DND-41 (cell line): Measurements from ENCODE around the gene RHOT2.

Experiments used
- ATAC-seq: fragments of 200-7000 bp; cut with Tn5 transposase; 3 replicates; pipeline ENCODE4 v1.9.1; 2021; ENCODE audit warnings: low read depth; ENCODE audit not compliant: insufficient read depth
- DNase-seq: peaks from one replicate; pipeline ENCODE4 v3.0.0-alpha.2; 2020
- H2AFZ ChIP-seq: 2 replicates; pipeline ENCODE4 v1.6.0; 2012; ENCODE audit warnings: low read depth, low read length
- H3K27ac ChIP-seq: 2 replicates; pipeline ENCODE4 v1.5.1; 2012; ENCODE audit warnings: low read length, inconsistent platforms
- H3K27me3 ChIP-seq: fragments of 200-600 bp; sonication (generic); 2 replicates; pipeline ENCODE4 v1.6.0; 2012; ENCODE audit warnings: low read length, mild to moderate bottlenecking, inconsistent platforms; ENCODE audit not compliant: insufficient read depth, poor library complexity
- H3K36me3 ChIP-seq: 2 replicates; pipeline ENCODE4 v1.5.1; 2012; ENCODE audit warnings: low read length, inconsistent platforms; ENCODE audit not compliant: insufficient read depth
- H3K4me1 ChIP-seq: 2 replicates; pipeline ENCODE4 v1.5.1; 2012; ENCODE audit warnings: mild to moderate bottlenecking, low read length; ENCODE audit not compliant: insufficient read depth
- H3K4me2 ChIP-seq: 2 replicates; pipeline ENCODE4 v1.6.0; 2012; ENCODE audit warnings: mild to moderate bottlenecking, moderate library complexity, low read length, inconsistent platforms; ENCODE audit not compliant: insufficient read depth
- H3K4me3 ChIP-seq, 2 experiments: fragments of 200-600 bp in 1 of 2; shearing (Covaris generic) in 1 of 2; 2 replicates each; pipeline ENCODE4 v1.5.1; 2012 to 2016; ENCODE audit warnings: inconsistent platforms in 2 of 2, low read length in 2 of 2, mild to moderate bottlenecking in 2 of 2, low read depth in 1 of 2, moderate library complexity in 1 of 2
- H3K79me2 ChIP-seq: 2 replicates; pipeline ENCODE4 v1.6.0; 2012; ENCODE audit warnings: low read length, inconsistent platforms; ENCODE audit not compliant: insufficient read depth
- H3K9ac ChIP-seq: 2 replicates; pipeline ENCODE4 v1.6.0; 2012; ENCODE audit warnings: low read depth, mild to moderate bottlenecking, inconsistent platforms, low read length, moderate library complexity
- H3K9me3 ChIP-seq: 2 replicates; pipeline ENCODE4 v1.5.1; 2012; ENCODE audit warnings: low read length, moderate library complexity, mild to moderate bottlenecking, inconsistent platforms; ENCODE audit not compliant: insufficient read depth, severe bottlenecking
- H4K20me1 ChIP-seq: 2 replicates; pipeline ENCODE4 v1.6.0; 2012; ENCODE audit warnings: low read length; ENCODE audit not compliant: insufficient read depth
- EZH2 ChIP-seq: IDR thresholded peaks from 3 replicates; pipeline ENCODE4 v1.6.1; 2012; ENCODE audit warnings: borderline replicate concordance, low read depth, mild to moderate bottlenecking, moderate library complexity, low read length, inconsistent platforms; ENCODE audit not compliant: severe bottlenecking
- TF ChIP-seq, protein P1 (sequence below): IDR thresholded peaks from 2 replicates; pipeline ENCODE4 v1.5.1; 2012; ENCODE audit warnings: borderline replicate concordance, low read length, moderate library complexity, mild to moderate bottlenecking; ENCODE audit not compliant: poor library complexity, severe bottlenecking; ENCODE audit errors: extremely low read depth

RHOT2 gene

DNA sequence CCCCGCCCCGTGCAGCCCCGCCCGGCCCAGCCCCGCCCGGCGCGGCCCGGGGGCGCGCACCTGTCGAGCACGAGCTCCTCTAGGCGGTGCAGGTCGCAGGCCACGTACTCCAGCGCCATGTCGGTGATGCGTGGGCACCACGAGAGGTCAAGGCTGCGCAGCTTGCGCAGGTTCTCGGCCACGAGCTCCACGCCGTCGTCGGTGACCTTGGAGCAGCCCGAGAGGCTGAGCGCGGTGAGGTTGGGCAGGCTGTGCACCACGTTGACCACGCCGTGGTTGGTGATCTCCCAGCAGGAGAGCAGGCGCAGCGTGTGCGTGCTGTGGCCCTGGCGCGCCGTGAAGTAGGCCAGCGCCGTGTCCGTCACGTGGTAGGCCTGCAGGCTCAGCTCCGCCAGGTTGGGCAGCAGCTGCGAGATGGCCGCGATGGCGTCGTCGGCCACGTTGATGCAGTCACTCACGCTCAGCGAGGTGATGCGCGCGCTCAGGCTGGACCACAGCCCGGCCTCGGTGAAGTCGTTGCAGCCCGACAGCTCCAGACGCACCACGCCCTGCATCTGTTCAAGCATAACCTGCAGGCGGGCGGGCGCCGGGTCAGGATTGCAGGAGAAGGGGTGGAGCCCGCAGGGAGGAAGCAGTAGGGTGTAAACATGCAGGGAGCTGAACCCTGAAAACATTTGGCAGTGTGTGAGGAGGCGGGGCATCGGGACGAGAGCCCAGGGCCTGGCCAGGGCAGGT lies 27.6 kb downstream of the RHOT2 start:
- DNase-seq (no peak), ATAC-seq (no peak)
- Histone ChIP-seq H3K79me2 (no peaks in the 10 kb centered on the region), H3K4me1 (peaks cover 5% of the 10 kb centered on the region; the same call in 1 of the 2 replicates), H4K20me1 (peaks cover 5% of the 10 kb centered on the region; the same call in 1 of the 2 replicates), H3K9me3 (no peaks in the 10 kb centered on the region), H3K4me2 (no peak overlapping the region), H3K27ac (no peak overlapping the region), H3K27me3 (no peaks in the 10 kb centered on the region), H3K36me3 (no peaks in the 10 kb centered on the region), H3K4me3 (no peak overlapping the region), H3K9ac (no peak overlapping the region), H2AFZ (no peak overlapping the region)
- TF ChIP-seq EZH2 = no peak
- TF ChIP-seq, protein P1, sequence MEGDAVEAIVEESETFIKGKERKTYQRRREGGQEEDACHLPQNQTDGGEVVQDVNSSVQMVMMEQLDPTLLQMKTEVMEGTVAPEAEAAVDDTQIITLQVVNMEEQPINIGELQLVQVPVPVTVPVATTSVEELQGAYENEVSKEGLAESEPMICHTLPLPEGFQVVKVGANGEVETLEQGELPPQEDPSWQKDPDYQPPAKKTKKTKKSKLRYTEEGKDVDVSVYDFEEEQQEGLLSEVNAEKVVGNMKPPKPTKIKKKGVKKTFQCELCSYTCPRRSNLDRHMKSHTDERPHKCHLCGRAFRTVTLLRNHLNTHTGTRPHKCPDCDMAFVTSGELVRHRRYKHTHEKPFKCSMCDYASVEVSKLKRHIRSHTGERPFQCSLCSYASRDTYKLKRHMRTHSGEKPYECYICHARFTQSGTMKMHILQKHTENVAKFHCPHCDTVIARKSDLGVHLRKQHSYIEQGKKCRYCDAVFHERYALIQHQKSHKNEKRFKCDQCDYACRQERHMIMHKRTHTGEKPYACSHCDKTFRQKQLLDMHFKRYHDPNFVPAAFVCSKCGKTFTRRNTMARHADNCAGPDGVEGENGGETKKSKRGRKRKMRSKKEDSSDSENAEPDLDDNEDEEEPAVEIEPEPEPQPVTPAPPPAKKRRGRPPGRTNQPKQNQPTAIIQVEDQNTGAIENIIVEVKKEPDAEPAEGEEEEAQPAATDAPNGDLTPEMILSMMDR = no peak

DNA sequence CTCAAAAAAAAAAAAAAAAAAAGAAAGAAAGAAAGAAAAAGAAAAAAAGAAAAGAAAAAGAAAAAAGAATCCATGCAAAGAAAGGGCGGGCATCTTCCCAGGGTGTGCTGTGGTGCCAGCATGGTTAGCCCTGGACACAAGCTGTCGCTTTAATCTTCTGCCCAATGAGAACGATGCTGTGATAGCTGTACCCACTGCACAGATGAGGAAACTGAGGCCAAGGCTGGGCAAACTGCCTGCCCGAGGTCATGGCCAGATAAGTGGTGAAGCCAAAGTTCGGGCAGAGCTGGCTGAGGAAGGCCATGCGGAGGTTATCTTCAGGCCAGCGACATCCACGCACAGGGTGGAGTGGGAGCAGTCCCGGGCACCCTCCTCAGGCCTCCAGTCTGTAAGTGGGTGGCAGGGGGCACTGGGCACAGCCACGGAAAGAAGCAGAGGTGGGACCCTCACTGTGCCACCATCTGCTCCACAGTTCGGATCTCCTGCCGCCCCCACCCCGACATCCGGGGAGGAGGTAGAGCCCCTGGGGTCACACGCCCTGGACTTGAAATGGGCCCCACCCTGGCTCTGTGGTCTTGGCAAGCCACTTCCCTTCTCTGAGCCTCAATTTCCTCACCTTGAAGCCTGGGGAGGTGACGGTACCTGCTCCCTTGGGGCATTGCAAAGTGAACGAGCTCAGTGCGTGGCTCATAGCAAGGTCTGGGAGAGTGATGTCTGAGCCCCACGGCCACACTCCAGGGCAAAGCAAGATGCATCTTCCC lies 31.2 kb downstream of the RHOT2 start:
- Histone ChIP-seq H3K36me3 (no peaks in the 10 kb centered on the region), H3K27me3 (no peaks in the 10 kb centered on the region), H3K4me1 (no peaks in the 10 kb centered on the region), H2AFZ (no peak overlapping the region), H3K9ac (no peak overlapping the region), H3K9me3 (no peaks in the 10 kb centered on the region), H3K4me2 (no peak overlapping the region), H3K27ac (no peak overlapping the region), H3K4me3 (no peak overlapping the region), H4K20me1 (peaks cover 5% of the 10 kb centered on the region), H3K79me2 (no peaks in the 10 kb centered on the region)
- TF ChIP-seq EZH2 = no peak
- TF ChIP-seq, protein P1 = no peak
- DNase-seq (no peak), ATAC-seq (no peak)

DNA sequence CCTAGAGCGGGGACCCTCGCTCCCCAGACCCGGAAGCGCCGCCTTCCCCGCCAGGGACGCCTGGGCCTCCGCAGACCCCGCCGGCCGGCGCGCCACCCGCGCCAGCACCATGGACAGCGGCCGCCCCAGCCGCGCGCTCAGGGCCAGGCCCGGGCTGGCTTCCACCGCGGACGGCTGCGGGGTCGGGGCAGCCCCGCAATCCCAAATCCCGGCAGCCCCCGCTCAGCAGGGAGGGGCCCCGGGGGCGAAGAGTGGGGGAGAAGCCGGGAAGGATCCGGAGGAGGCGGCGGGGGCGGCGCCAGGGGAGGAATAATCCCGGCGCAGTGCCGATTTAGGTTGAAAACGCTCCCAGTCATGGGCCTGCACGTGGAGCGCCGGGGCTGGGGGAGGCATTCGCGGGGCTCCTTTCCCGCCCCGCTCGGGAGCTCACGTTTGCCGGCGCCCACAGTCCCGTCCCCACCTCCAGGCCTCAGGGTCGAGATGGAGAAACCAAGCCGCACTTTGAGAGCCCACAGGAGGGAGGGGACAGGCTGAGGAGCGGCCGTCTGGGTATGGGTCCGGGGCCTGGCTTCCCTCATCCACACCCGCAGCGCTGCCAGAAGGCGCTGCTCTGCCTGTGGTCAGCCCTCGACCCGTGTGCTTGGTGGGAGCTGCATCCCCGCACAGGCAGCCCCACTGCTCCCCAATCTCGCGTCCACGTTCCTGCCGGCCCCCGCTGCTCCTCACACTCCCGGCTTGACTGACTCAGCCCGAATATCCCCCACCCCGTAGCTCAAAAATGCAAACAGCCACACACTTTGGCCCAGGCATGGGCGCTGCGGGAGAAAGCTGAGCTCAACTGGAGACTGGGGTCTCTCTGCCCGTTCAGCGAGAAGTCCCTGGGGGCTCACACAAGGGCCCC lies 33.0 kb downstream of the RHOT2 start:
- no peaks in the 10 kb centered on the region for H3K27me3 ChIP-seq
- TF ChIP-seq, protein P1 = no peak
- TF ChIP-seq EZH2 = no peak
- H3K4me1 ChIP-seq = no peaks in the 10 kb centered on the region
- peak; percentile 91 for ATAC-seq
- no peak overlapping the region for H3K4me3 ChIP-seq
- H3K79me2 ChIP-seq = no peaks in the 10 kb centered on the region
- peaks cover 5% of the 10 kb centered on the region for H4K20me1 ChIP-seq
- no peak overlapping the region for H3K4me2 ChIP-seq
- peak; percentile 53 for DNase-seq
- H3K9me3 ChIP-seq = no peaks in the 10 kb centered on the region
- no peak overlapping the region for H3K27ac ChIP-seq
- no peak overlapping the region for H2AFZ ChIP-seq
- H3K36me3 ChIP-seq = no peaks in the 10 kb centered on the region
- no peak overlapping the region for H3K9ac ChIP-seq
